ENCODE measurements around the gene ELP6.

Gene ELP6

DNA sequence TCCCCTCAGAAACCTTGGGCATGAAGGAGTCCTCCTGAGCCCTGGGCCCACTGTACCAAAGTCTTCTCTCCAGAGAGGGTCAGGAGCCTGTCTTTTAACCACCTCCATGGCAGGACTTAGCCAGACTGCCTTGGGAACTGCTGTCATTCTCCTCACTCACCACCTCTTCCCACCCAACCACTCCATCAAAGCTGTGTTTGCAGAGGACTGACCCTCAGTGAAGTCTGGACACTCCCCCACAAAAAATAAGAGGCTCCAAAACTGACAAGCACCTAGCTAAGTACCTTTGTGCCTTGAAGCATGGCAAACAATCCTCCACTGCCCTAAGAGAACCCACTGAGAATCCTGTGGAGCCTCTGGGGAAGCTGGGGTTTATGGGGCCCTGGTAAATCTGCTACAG lies 35.5 kb downstream of the ELP6 start:
- no peak overlapping the region for H2BK5ac ChIP-seq (ENCODE audit: low read length)
- no peak overlapping the region for H2AK5ac ChIP-seq (ENCODE audit: low read length)
- H3K4ac ChIP-seq (ENCODE audit: low read depth, low read length), result no peak overlapping the region
- H3K18ac ChIP-seq (ENCODE audit: low read length), result no peak overlapping the region
- DNase-seq, result no peak
- H3K23ac ChIP-seq (ENCODE audit: low read length), result no peak overlapping the region
- peaks cover 2% of the 10 kb centered on the region for H3K4me1 ChIP-seq (ENCODE audit: control insufficient read depth, low read depth, low read length)
- H3K79me1 ChIP-seq (ENCODE audit: low read length), result peaks cover 6% of the 10 kb centered on the region
- no peaks in the 10 kb centered on the region for H3K36me3 ChIP-seq (ENCODE audit: control insufficient read depth, insufficient read depth, low read length)
- H4K5ac ChIP-seq (ENCODE audit: low read length), result no peak overlapping the region
- H4K8ac ChIP-seq (ENCODE audit: low read depth, low read length), result no peak overlapping the region
- no peak overlapping the region for H2BK15ac ChIP-seq (replicated peaks; ENCODE audit: low read depth)
- no peak overlapping the region for H3K27ac ChIP-seq (ENCODE audit: low read depth, low read length)
- no peak overlapping the region for H2BK120ac ChIP-seq (ENCODE audit: low read depth, low read length)
- no peak overlapping the region for H3K4me2 ChIP-seq (ENCODE audit: low read length)
- H3K79me2 ChIP-seq (ENCODE audit: control insufficient read depth, insufficient read depth, low read length), result peaks cover 18% of the 10 kb centered on the region
- H3K27me3 ChIP-seq (ENCODE audit: insufficient read depth, low read length, poor library complexity), result no peaks in the 10 kb centered on the region
- no peak overlapping the region for H3K9ac ChIP-seq (ENCODE audit: low read length)
- no peak overlapping the region for H3K4me3 ChIP-seq (ENCODE audit: low read length)
- no peak overlapping the region for H3K56ac ChIP-seq (ENCODE audit: low read length)

DNA sequence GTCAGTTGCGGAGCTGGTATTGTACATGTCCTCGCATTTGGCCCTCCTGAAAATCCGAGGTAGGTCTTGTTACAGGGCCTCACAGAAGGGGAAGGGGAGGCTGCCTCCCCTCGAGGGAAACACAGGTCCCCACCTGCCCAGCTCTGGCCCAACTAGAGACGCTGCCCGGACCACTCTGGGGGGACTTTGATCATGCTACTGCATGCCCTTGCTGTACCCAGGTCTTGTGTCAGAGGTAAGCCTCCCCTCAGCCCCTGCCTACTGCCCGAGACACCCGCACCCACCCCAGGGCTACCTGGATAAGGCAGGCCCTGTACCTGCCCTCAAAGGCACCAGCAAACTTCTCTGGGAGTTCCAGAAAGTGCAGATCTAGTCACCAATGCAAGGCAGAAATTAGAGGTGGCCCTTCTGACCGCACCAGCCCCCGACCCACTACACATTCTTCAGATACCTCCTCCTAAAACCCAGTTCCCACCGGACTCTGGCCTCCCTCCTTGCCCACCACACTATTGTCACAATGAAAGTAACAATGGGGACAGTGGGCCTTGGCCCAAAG lies 36.8 kb downstream of the ELP6 start:
- no peak overlapping the region for H3K18ac ChIP-seq (ENCODE audit: low read length)
- H2BK5ac ChIP-seq (ENCODE audit: low read length), result no peak overlapping the region
- no peak overlapping the region for H3K9ac ChIP-seq (ENCODE audit: low read length)
- H4K8ac ChIP-seq (ENCODE audit: low read depth, low read length), result no peak overlapping the region
- no peaks in the 10 kb centered on the region for H3K36me3 ChIP-seq (ENCODE audit: control insufficient read depth, insufficient read depth, low read length)
- no peak overlapping the region for H3K23ac ChIP-seq (ENCODE audit: low read length)
- H3K56ac ChIP-seq (ENCODE audit: low read length), result peak overlapping the region; percentile 28
- no peak overlapping the region for H3K4me2 ChIP-seq (ENCODE audit: low read length)
- no peak overlapping the region for H2AK5ac ChIP-seq (ENCODE audit: low read length)
- no peaks in the 10 kb centered on the region for H3K27me3 ChIP-seq (ENCODE audit: insufficient read depth, low read length, poor library complexity)
- H3K27ac ChIP-seq (ENCODE audit: low read depth, low read length), result no peak overlapping the region
- H3K4me3 ChIP-seq (ENCODE audit: low read length), result no peak overlapping the region
- no peak overlapping the region for H4K5ac ChIP-seq (ENCODE audit: low read length)
- no CpG with 5 or more reads among the region's 11 CpGs for WGBS (ENCODE audit: extremely low coverage, insufficient coverage, low lambda C conversion rate)
- peaks cover 2% of the 10 kb centered on the region for H3K4me1 ChIP-seq (ENCODE audit: control insufficient read depth, low read depth, low read length)
- H3K79me1 ChIP-seq (ENCODE audit: low read length), result peaks cover 7% of the 10 kb centered on the region
- no peak overlapping the region for H2BK120ac ChIP-seq (ENCODE audit: low read depth, low read length)
- DNase-seq, result no peak
- H2BK15ac ChIP-seq (replicated peaks; ENCODE audit: low read depth), result no peak overlapping the region
- H3K79me2 ChIP-seq (ENCODE audit: control insufficient read depth, insufficient read depth, low read length), result peaks cover 23% of the 10 kb centered on the region
- H3K4ac ChIP-seq (ENCODE audit: low read depth, low read length), result no peak overlapping the region

DNA sequence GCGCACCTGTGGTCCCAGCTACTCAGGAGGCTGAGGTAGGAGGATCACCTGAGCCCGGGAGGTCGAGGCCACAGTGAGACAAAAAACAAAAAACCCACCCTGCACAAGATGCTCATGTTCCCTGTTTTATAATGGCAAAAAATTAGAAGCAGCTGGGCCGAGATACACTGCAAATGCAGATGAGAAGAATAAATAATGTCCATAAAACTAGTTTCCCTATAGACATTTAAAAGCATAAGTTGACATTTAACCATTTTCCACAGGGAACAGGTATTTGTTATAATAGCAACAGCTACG lies 37.2 kb downstream of the ELP6 start:
- H3K27ac ChIP-seq (ENCODE audit: low read depth, low read length), result no peak overlapping the region
- no peak for DNase-seq

DNA sequence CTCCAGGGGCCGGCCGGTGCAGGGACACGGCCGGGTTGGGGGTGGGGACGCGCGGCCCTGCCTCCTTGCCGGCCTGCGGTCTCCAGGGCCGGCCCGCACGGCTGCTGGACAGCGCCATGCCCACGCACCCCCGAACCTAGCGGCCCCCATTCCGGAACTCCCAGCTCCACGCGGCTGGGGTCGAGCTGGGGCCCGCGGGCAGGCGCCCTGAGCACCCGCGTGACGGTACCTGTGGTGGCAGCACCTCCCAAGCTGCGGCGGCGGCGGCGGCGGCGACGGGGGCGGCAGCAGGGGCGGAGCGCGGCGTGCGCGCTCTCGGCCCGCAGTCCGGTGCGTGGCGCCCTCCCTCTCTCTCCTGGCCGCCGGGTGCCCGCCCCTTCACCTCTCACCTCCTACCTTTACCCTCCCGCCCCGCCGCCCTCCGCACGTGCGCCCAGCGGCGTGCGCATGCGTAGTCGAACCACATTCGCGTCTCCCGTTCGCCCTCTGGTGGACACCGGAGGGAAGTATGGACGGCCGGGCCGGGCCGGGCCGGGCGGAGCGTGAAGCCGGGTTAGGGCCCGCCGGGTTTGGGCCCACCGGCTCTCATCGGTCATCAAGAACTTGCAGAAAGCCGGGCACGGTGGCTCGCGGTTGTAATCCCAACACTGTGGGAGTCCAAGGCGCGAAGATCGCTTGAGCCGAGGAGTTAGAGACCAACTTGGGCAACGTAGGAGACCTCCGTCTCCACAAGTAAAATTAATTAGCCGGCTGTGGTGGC lies 37.8 kb downstream of the ELP6 start, which contains the start of gene SCAP:
SCAP (minus strand) TSS at position 372 of the 760 bp plus-strand sequence. CDS start 32,948 bp downstream, outside the sequence.
- Histone ChIP-seq H2BK5ac (ENCODE audit: low read length) (no peak within 1 kb of the TSS), H3K23ac (ENCODE audit: low read length) (no peak within 1 kb of the TSS), H3K18ac (ENCODE audit: low read length) (peak within 1 kb of the TSS; percentile 73), H3K9ac (ENCODE audit: low read length) (peak within 1 kb of the TSS; percentile 80), H3K4me3 (ENCODE audit: low read length) (peak within 1 kb of the TSS; percentile 67), H4K5ac (ENCODE audit: low read length) (no peak within 1 kb of the TSS), H2BK15ac (replicated peaks; ENCODE audit: low read depth) (no peak within 1 kb of the TSS), H2AK5ac (ENCODE audit: low read length) (no peak within 1 kb of the TSS), H3K56ac (ENCODE audit: low read length) (peak within 1 kb of the TSS; percentile 91), H3K4ac (ENCODE audit: low read depth, low read length) (no peak within 1 kb of the TSS), H2BK120ac (ENCODE audit: low read depth, low read length) (no peak within 1 kb of the TSS), H3K36me3 (ENCODE audit: control insufficient read depth, insufficient read depth, low read length) (no peaks in the 10 kb centered on the region), H3K27me3 (ENCODE audit: insufficient read depth, low read length, poor library complexity) (no peaks in the 10 kb centered on the region), H3K79me1 (ENCODE audit: low read length) (peaks cover 7% of the 10 kb centered on the region), H3K4me1 (ENCODE audit: control insufficient read depth, low read depth, low read length) (peaks cover 2% of the 10 kb centered on the region), H3K27ac (ENCODE audit: low read depth, low read length) (peak within 1 kb of the TSS; percentile 0), H3K4me2 (ENCODE audit: low read length) (peak within 1 kb of the TSS; percentile 38), H4K8ac (ENCODE audit: low read depth, low read length) (peak within 1 kb of the TSS; percentile 68), H3K79me2 (ENCODE audit: control insufficient read depth, insufficient read depth, low read length) (peaks cover 27% of the 10 kb centered on the region)
- no CpG with 5 or more reads among the region's 88 CpGs for WGBS (ENCODE audit: extremely low coverage, insufficient coverage, low lambda C conversion rate)
- peak; percentile 93 for DNase-seq

More for the DNA sequence above, 37.2 kb downstream of the ELP6 start:
- H3K4me3 ChIP-seq (ENCODE audit: low read length), result no peak overlapping the region
- no peak overlapping the region for H2BK5ac ChIP-seq (ENCODE audit: low read length)
- no peak overlapping the region for H2BK15ac ChIP-seq (replicated peaks; ENCODE audit: low read depth)
- H2BK120ac ChIP-seq (ENCODE audit: low read depth, low read length), result no peak overlapping the region
- H3K27me3 ChIP-seq (ENCODE audit: insufficient read depth, low read length, poor library complexity), result no peaks in the 10 kb centered on the region
- H3K18ac ChIP-seq (ENCODE audit: low read length), result no peak overlapping the region
- H3K9ac ChIP-seq (ENCODE audit: low read length), result no peak overlapping the region
- peaks cover 26% of the 10 kb centered on the region for H3K79me2 ChIP-seq (ENCODE audit: control insufficient read depth, insufficient read depth, low read length)
- H3K4me2 ChIP-seq (ENCODE audit: low read length), result no peak overlapping the region
- H3K36me3 ChIP-seq (ENCODE audit: control insufficient read depth, insufficient read depth, low read length), result no peaks in the 10 kb centered on the region
- no peak overlapping the region for H3K4ac ChIP-seq (ENCODE audit: low read depth, low read length)
- H4K8ac ChIP-seq (ENCODE audit: low read depth, low read length), result peak overlapping the region; percentile 68
- no peak overlapping the region for H2AK5ac ChIP-seq (ENCODE audit: low read length)
- WGBS (ENCODE audit: extremely low coverage, insufficient coverage, low lambda C conversion rate), result no CpG with 5 or more reads among the region's 5 CpGs
- H3K4me1 ChIP-seq (ENCODE audit: control insufficient read depth, low read depth, low read length), result peaks cover 2% of the 10 kb centered on the region
- no peak overlapping the region for H4K5ac ChIP-seq (ENCODE audit: low read length)
- H3K79me1 ChIP-seq (ENCODE audit: low read length), result peaks cover 7% of the 10 kb centered on the region
- no peak overlapping the region for H3K23ac ChIP-seq (ENCODE audit: low read length)
- peak overlapping the region; percentile 82 for H3K56ac ChIP-seq (ENCODE audit: low read length)

DNA sequence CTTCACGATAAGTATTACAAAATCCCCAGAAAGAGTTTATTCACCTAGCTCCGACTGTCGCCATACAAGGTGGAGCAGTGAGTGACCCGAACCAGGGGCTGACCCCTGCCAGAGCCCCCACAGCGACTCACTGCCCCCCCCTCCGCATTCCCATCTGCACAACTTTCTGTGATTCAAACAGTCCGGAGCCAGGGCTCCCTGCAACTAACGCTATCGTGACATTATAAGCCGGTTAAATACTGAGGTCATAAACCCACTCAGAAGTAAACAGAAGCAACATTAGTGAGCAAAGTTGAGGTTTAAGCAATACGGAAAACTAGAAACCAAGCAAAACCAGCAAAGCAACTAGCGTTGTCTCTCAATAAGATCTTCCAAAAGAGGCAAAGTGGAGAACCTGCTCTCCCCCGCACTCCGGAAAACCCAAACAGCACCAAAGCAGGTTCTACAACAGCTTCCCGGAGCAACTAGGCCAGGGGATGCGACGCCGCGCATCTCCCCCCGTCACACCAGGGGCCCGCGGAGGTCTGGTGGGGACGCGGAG lies 38.4 kb downstream of the ELP6 start:
- peak overlapping the region; percentile 67 for H3K4me3 ChIP-seq (ENCODE audit: low read length)
- peak overlapping the region; percentile 38 for H3K4me2 ChIP-seq (ENCODE audit: low read length)
- H3K27me3 ChIP-seq (ENCODE audit: insufficient read depth, low read length, poor library complexity), result no peaks in the 10 kb centered on the region
- no peak overlapping the region for H3K4ac ChIP-seq (ENCODE audit: low read depth, low read length)
- H3K18ac ChIP-seq (ENCODE audit: low read length), result peak overlapping the region; percentile 73
- peak overlapping the region; percentile 0 for H3K27ac ChIP-seq (ENCODE audit: low read depth, low read length)
- peaks cover 30% of the 10 kb centered on the region for H3K79me2 ChIP-seq (ENCODE audit: control insufficient read depth, insufficient read depth, low read length)
- no peak overlapping the region for H4K8ac ChIP-seq (ENCODE audit: low read depth, low read length)
- H2BK15ac ChIP-seq (replicated peaks; ENCODE audit: low read depth), result no peak overlapping the region
- no peak overlapping the region for H4K5ac ChIP-seq (ENCODE audit: low read length)
- H3K79me1 ChIP-seq (ENCODE audit: low read length), result peaks cover 7% of the 10 kb centered on the region
- H3K36me3 ChIP-seq (ENCODE audit: control insufficient read depth, insufficient read depth, low read length), result no peaks in the 10 kb centered on the region
- peaks cover 2% of the 10 kb centered on the region for H3K4me1 ChIP-seq (ENCODE audit: control insufficient read depth, low read depth, low read length)
- no CpG with 5 or more reads among the region's 24 CpGs for WGBS (ENCODE audit: extremely low coverage, insufficient coverage, low lambda C conversion rate)
- peak overlapping the region; percentile 80 for H3K9ac ChIP-seq (ENCODE audit: low read length)
- no peak overlapping the region for H2BK120ac ChIP-seq (ENCODE audit: low read depth, low read length)
- H3K23ac ChIP-seq (ENCODE audit: low read length), result no peak overlapping the region
- DNase-seq, result no peak
- H3K56ac ChIP-seq (ENCODE audit: low read length), result peak overlapping the region; percentile 91
- H2AK5ac ChIP-seq (ENCODE audit: low read length), result no peak overlapping the region
- H2BK5ac ChIP-seq (ENCODE audit: low read length), result no peak overlapping the region
